ENCODE results near the gene MBOAT2.

DNA sequence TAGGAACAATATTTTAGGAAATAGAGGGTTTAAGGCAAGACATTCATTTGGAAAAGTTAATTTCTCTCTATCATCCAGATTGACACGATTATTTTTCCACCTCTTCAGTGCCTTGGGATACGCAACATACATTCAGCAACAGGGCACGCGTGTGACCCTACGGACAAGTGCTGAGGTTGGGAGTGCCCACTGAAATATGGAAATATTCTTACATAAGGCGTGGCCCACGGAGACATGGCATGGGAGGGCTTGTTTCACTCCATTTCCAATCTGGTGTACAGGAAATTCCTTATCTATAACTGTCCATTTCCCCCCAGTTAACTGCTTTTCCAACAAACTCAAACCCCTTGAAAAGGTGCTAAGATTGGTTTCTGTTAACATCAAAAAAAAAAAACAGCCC is 145.2 kb downstream of the MBOAT2 start:
- no peak for TF ChIP-seq POLR2A (IDR thresholded peaks at IDR 0.05; ENCODE audit: low read length)
- TF ChIP-seq GATA1 (IDR thresholded peaks at IDR 0.05; ENCODE audit: low read depth, low read length) = no peak

All from erythroblast (primary cell).